Kidney glomerular epithelial cell (primary cell): Measurements from ENCODE around the gene SELENOV.
A peak's percentile ranks its signal among the peaks of the same experiment; 100 is the strongest.

Experiments used
- DNase-seq: peaks from one replicate; lab custom pipeline; 2025; lab: John Stamatoyannopoulos, UW

Gene SELENOV

DNA sequence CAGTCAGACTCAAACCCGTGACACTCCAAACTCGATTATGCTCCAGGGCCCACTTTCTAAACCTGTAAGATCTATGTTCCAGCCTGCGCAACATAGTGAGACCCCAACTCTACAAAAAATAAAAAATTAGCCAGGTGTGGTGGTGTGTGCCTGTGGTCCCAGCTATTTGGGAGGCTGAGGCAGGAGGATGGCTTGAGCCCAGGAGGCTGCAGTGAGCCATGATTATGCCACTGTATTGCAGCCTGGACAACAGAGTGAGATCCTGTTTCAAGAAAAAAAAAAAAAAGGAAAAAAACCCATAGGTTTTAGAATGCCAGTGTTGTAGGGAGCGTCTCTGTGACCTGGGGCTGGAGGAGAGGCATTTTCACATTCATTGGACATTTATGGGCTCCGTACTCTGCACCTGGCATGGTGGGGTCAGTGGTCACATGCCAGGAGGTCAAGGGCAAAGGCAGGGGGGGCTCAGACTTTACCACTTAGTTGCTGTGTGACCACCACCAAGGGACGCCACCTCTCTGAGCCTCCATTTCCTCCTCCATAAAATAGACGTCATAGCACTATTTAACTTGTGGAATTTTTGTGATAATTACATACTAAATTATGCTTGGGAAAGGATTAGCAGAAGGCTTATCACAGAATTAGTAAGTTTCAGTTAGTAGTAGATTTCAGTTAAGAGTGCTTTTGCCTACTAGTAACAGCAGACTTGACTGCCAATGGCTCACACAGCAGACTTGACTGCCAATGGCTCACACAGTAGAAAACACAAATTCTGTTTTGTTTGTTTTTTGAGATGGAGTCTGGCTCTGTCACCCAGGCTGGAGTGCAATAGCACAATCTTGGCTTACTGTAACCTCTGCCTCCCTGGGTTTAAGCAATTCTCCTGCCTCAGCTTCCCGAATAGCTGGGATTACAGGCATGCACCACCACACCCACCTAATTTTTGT is 5.9 kb downstream of the SELENOV start:
- no peak for DNase-seq

DNA sequence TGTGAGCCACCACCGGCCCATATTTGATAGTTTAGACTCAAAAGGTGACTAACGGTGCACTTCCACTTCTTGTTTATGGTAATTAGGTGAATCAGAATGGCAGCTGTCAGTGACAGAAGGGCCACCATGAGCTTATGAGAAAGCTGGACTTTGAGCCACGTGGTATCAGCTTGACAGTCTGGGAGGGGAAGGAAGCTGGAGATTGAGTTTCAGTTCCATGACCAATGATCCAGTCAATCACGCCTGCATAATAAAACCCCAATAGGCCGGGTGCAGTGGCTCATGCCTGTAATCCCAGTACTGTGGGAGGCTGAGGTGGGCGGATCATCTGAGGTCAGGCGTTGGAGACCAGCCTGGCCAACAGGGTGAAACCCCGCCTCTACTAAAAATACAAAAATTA is 9.6 kb downstream of the SELENOV start:
- no peak for DNase-seq

GRCh38 chr19:39525205-39525604 is 10.3 kb downstream of the SELENOV start:
- DNase-seq: no peak

DNA sequence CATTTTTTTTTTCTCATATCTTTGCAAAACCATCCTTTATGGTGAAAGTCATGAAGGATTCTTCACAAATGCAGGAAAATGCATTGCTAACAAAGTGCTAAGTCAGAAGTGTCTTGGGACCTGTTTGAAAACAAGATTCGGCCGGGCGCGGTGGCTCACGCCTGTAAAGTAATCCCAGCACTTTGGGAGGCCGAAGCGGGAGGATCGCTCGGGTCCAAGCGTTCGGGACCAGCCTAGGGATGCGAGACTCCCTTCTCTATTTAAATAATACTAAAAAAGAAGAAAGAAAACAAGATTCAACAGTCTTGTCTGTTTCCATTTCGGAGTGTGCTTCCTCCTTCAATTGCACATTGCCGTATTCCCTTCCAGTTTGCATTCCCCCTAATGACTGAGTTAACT is 16.9 kb downstream of the SELENOV start:
- DNase-seq: no peak

- peak; percentile 93 for DNase-seq
These were observed 17.5 kb downstream of the SELENOV start, which contains the start of gene EID2B for GRCh38 chr19:39532233-39533002. EID2B (minus strand) TSS chr19:39532852; CDS start chr19:39532802, 50 bp downstream.

DNA sequence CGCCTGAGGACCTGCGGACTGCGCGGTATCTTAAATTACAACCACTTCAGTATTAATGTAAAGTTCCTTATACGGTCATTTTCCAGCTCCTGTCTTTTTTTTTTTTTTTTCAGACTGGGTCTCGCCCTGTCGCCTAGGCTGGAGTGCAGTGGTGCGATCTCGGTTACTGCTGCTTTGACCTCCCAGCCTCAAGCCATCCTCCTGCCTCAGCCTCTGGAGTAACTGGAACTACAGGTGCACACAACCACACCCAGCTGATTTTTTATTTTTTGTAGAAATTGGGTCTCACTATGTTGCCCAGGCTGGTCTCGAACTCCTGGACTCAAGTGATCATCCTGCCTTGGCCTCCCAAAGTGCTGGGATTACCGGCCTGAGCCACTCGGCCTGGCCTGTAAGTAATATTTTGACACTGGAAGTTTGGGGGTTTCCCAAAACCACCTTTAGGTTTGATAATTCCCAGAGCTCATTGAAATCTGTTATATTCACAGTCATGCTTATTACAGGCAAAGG is 18.1 kb downstream of the SELENOV start:
- no peak for DNase-seq

DNA sequence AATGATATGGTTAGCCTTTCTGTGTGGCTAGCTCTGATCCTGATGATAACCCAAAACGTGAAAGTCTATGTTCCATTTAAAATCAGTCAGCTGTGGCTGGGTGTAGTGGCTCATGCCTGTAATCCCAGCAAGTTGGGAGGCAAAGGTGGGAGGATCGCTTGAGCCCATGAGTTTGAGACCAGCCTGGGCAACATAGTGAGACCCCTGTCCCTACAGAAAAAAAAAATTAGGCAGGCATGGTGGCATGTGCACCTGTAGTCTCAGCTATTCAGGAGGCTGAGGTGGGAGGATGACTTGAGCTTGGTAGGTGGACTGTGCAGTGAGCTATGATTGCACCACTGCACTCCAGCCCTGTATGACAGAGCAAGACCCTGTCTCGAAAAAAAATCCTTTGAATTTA is 18.9 kb downstream of the SELENOV start:
- DNase-seq: no peak

DNA sequence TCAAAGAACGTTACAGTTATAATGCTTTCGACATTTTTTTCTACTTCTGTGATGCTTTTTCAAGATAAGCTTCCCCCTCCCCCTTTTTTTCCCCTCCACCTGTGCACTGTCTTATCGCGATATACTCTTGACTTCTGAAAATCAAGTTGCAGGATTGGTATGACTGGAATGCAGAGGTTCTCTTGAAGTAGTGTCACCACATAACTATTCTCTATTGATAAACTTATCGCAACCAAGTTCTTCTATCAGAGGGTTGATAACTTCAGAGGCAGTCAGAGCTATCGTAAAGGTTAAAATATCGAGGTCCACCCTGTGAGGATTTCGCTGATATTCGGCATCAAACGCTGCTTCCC is 24.2 kb downstream of the SELENOV start:
- peak; percentile 50 for DNase-seq

DNA sequence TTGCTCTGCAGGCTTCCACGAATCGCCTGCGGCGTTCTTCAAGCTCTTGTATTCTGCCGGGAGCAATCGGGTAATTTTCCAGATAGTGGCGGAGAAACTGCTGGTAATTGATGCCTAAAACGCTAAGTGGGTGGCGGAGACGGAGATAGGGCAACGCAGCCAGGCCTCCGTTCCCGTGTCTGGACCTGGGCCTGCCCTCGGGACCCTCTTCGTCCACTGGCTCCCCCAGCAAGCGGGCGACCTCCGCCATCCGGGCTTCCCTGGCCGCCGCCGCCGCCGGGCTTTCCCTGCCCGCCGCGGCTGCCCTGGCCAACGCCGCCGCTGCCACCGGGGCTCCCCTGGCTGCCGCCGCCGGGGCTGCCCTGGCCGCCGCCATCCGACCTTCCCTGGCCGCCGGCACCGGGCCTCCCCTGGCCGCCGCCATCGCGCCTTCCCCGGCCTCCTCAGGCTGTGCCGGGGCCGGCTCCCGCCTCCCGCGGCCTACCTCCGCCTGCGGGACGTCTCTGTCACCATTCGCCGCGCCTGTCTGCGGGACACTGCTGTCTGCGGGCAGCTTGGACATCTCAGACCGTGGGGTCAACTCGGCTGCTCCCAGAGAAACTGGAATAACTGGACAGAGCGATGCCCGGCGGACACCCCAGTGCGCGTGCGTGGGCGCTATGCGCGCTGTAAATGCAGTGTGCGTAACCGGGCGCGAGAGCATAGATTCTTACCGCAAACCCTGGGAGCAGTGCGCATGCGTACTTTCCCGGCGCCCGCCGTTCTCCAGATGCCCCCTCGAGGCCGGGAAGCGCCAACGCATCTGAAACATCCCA is 24.8 kb downstream of the SELENOV start, which contains the start of gene EID2:
Gene EID2 (minus strand): TSS at position 644 of the 815 bp plus-strand sequence. CDS start 82 bp downstream, at position 562.
- DNase-seq: peak; percentile 90

- DNase-seq: no peak
These were observed 25.4 kb downstream of the SELENOV start for GRCh38 chr19:39540333-39540673.

DNA sequence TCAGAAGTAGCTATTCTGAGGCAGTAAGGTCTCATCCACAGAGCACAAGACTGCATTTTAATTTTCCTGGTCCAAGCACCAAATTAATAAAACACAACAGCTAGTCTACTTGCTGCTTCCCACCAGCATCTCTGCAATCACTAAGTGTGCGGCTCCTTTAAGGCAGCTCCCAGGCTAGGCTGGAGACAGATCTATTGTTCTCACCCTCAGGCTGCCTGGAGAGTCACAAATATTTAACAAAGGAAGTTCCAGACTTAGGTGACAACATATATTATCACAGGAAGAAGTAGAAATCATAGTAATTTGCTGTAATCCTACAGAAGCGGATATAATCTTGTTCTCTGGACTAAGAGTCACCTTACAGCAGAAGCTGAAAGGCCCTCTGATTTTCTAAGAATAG is 27.3 kb downstream of the SELENOV start:
- DNase-seq: no peak

- peak; percentile 17 for DNase-seq
These were observed 28.5 kb downstream of the SELENOV start for GRCh38 chr19:39543477-39543857.

- DNase-seq: peak; percentile 5
These were observed 29.4 kb downstream of the SELENOV start for GRCh38 chr19:39544226-39544903.

DNA sequence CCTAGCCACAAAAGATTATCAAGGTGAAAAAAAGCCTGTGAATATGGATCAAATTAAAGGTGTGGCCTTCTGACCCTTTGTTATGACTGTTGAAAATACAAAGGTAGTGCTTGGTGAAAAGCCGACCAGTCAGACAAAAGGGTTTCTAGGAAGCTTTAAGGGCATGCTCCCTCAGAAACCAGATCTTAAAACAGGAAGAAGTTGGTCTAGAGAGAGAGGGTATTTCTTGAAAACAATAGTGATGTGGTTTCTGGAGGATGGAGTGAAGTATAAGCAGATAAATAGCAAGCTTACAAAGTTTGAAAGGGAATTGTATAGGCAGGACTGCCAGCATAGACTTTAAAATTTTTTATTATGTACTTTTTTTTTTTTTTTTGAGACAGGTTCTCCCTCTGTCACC is 30.0 kb downstream of the SELENOV start:
- DNase-seq: no peak

DNA sequence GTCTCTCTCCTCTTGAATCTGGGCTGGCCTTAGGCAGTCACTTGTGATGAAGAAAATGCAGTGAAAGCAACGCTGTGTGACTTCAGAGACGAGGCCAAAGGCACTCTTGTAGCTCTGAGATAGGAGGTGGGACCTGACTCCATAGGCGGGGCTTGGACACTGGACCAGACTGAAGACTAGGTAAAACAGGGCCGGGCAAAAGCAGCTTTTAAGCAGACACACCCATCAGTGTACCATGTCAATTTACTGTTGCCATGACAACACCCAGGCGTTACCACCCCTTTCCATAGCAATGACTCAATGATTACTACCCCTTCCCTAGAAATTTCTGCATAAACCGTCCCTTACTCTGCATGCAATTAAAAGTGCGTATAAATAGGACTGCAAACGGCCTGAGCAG is 31.7 kb downstream of the SELENOV start:
- no peak for DNase-seq

- no peak for DNase-seq
These were observed 35.3 kb downstream of the SELENOV start for GRCh38 chr19:39550197-39550596.

GRCh38 chr19:39553082-39553652 is 38.2 kb downstream of the SELENOV start:
- DNase-seq: no peak

GRCh38 chr19:39554701-39555311 is 39.9 kb downstream of the SELENOV start:
- DNase-seq: no peak

DNA sequence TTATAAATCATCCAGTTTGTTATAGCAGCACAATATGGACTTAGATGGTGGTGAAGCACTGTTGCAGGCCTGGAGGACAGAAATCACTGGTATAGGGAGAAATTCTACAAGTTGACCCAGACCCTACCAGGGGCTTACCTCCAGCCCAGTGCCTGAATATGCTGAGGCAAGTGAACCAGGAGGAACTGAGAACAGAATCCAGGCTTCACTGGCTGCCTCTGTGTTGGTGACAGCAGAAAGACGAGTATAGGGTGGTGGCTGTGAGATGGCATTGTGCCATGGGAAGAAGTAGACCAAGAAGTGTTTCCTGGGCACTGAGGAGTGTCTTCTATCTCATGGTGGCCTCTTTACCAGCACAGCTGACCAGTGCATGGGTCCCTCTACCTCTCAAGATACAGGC is 40.9 kb downstream of the SELENOV start:
- no peak for DNase-seq

GRCh38 chr19:39557811-39558623 is 43.1 kb downstream of the SELENOV start:
- DNase-seq: no peak
